ENCODE results near the gene ARID1B. TPM values are rescaled to one million over a fixed set of nuclear protein-coding genes. Genes with fewer than 3 reads are reported as not detected.

The ARID1B gene
- total and polyA plus RNA-seq, 2 of the 13 experiments (the other 11 are each of a cell fraction or from before 2014, with no cell fraction given): 20.1 to 32.6 TPM

DNA sequence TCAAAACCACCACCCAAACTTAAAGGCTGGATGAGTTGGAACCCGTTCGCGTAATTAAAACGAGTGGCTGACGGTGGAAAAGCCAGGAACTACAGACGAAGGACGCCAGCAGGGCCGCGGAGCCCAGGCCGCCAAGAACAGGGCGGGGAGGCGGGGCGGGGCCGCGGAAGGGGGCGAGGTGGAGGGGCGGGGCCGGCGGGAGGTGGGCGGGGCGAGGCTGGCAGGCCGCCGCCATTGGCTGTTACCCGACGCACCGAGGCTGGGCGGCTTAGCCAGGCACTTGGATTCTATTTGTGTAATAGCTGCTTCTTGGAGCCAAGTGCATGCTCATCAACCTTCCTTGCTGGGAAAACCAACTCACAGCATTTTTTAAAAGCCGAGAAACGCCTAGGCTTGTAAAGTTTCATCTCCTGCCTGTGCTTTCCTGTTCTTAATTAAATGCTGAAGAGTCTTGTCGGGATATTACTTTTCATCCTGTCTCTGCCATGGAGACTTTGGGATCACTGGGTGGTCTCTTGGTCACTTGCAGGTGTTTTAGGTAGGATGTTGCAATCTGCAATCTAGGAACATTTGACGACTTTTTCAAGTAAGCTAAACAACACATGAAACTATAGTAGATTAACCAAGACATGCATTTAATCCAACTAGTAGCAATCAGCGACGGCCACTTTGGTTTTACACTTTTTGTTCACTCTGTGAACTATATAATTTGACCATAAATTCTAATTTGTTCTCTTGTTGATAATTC is 245.0 kb downstream of the ARID1B start:
- H3K4me1 ChIP-seq (ENCODE audit: insufficient read depth, low read length): peaks cover 28% of the 10 kb centered on the region
- peak overlapping the region; percentile 89 to 98 (median 92) for H3K4me3 ChIP-seq (replicated peaks in 1 of 3; ENCODE audit: insufficient read depth in 1 of 3, low read depth in 2 of 3, low read length in 3 of 3)
- H3K36me3 ChIP-seq (replicated peaks in 1 of 2; ENCODE audit: control insufficient read depth in 1 of 2, insufficient read depth in 2 of 2, low read length in 2 of 2): no peaks in the 10 kb centered on the region
- FAIRE-seq (peak; percentile 4), ATAC-seq (peak; percentile 84), DNase-seq (ENCODE audit: low spot score) (peak; percentile 71)
- POLR2A ChIA-PET: interaction anchor here (0.6 to 1.8 kb wide), 5 partner anchors 30 to 303 kb away, joined by 3 to 5 read pairs (median 3); partner anchors contain the start of gene ARID1B
- intact Hi-C loops (cut with micrococcal nuclease; ENCODE audit: unreplicated experiment): loop anchor here (2.0 to 5.0 kb wide), 3 partner anchors 70 to 241 kb away; no protein-coding TSS in a partner anchor
- TSS peak; percentile 55 for BruUV-seq (replicated peaks)
- in situ Hi-C loops (cut with HindIII; ENCODE audit: extremely low pct_ligation_motif_present, low pct_unique_long_range_greater_than_20kb): no loop called here
- peak overlapping the region; percentile 98 for H3K27ac ChIP-seq (ENCODE audit: extremely low read length, insufficient read depth, low read length)
- H3K9ac ChIP-seq (ENCODE audit: insufficient read depth, low read depth, low read length): peak overlapping the region; percentile 96
- H3K79me2 ChIP-seq (ENCODE audit: insufficient read depth, low read length): peaks cover 52% of the 10 kb centered on the region
- peak overlapping the region; percentile 91 for H3K4me2 ChIP-seq (ENCODE audit: low read depth, low read length)
- H4K20me1 ChIP-seq (ENCODE audit: insufficient read depth, low read length): no peaks in the 10 kb centered on the region; the same call in 1 of the 2 replicates
- CTCF ChIA-PET (ENCODE audit: low intra/inter-chr PET ratio, low total read pairs): no interaction called here
- no peaks in the 10 kb centered on the region; a peak in 1 of 5 replicates for H3K27me3 ChIP-seq (ENCODE audit: control insufficient read depth in 1 of 2, insufficient read depth in 2 of 2, low read length in 2 of 2)
- H2AFZ ChIP-seq (ENCODE audit: low read length): no peak overlapping the region
- WGBS (ENCODE audit: low lambda C conversion rate): 7% methylated on average over 33 of the region's 33 CpGs
- H3K9me3 ChIP-seq (ENCODE audit: low read length): 0 out of 2 replicates have a peak, but pooled peaks cover 5% of the 10 kb centered on the region
- TF ChIP-seq ZNF556 (CRISPR knock-in tag; IDR thresholded peaks at IDR 0.05; ENCODE audit: borderline replicate concordance) (0 out of 2 replicates have a peak, but pooled peaks have one; percentile 6), DNMT3B (CRISPR knock-in tag; conservative IDR thresholded peaks at IDR 0.05) (0 out of 2 replicates have a peak, but pooled peaks have one; percentile 16), CEBPB (IDR thresholded peaks at IDR 0.05; ENCODE audit: borderline replicate concordance, low read depth, low read length) (peak; percentile 35; the same call in 1 of the 2 replicates), U2AF1 (optimal IDR thresholded peaks at IDR 0.05; ENCODE audit: low read depth, low read length) (peak; percentile 79), POLR2A (IDR thresholded peaks at IDR 0.05; ENCODE audit: insufficient read depth in 1 of 2, low read depth in 2 of 2, low read length in 2 of 2) (peak in 1 of 2 experiments; percentile 68), ASH2L (IDR thresholded peaks at IDR 0.05; ENCODE audit: insufficient read length, low read depth, low read length) (no peak), YY1 (IDR thresholded peaks at IDR 0.05; ENCODE audit: insufficient read depth, insufficient replicate concordance, low read depth, low read length) (peak; percentile 52), POGZ (CRISPR knock-in tag; IDR thresholded peaks at IDR 0.05) (no peak), MTF2 (CRISPR knock-in tag; IDR thresholded peaks at IDR 0.05; ENCODE audit: borderline replicate concordance) (no peak; the same call in 1 of the 2 replicates), HES4 (CRISPR knock-in tag; IDR thresholded peaks at IDR 0.05; ENCODE audit: borderline replicate concordance) (0 out of 2 replicates have a peak, but pooled peaks have one; percentile 9), ZNF33B (CRISPR knock-in tag; IDR thresholded peaks at IDR 0.05) (no peak), ZSCAN30 (CRISPR knock-in tag; IDR thresholded peaks at IDR 0.05) (no peak), MBD4 (IDR thresholded peaks at IDR 0.05; ENCODE audit: borderline replicate concordance, low read length) (no peak), NFYB (CRISPR knock-in tag; IDR thresholded peaks at IDR 0.05) (peak; percentile 64), POLR2AphosphoS5 (IDR thresholded peaks at IDR 0.05; ENCODE audit: low read depth, low read length) (peak; percentile 79), SMAD1 (CRISPR knock-in tag; IDR thresholded peaks at IDR 0.05; ENCODE audit: borderline replicate concordance, low read depth) (no peak), HMG20B (CRISPR knock-in tag; conservative IDR thresholded peaks at IDR 0.05) (0 out of 2 replicates have a peak, but pooled peaks have one; percentile 8), REPIN1 (CRISPR knock-in tag; IDR thresholded peaks at IDR 0.05; ENCODE audit: borderline replicate concordance, low read depth) (0 out of 2 replicates have a peak, but pooled peaks have one; percentile 5)
- TF ChIP-seq, protein P1, sequence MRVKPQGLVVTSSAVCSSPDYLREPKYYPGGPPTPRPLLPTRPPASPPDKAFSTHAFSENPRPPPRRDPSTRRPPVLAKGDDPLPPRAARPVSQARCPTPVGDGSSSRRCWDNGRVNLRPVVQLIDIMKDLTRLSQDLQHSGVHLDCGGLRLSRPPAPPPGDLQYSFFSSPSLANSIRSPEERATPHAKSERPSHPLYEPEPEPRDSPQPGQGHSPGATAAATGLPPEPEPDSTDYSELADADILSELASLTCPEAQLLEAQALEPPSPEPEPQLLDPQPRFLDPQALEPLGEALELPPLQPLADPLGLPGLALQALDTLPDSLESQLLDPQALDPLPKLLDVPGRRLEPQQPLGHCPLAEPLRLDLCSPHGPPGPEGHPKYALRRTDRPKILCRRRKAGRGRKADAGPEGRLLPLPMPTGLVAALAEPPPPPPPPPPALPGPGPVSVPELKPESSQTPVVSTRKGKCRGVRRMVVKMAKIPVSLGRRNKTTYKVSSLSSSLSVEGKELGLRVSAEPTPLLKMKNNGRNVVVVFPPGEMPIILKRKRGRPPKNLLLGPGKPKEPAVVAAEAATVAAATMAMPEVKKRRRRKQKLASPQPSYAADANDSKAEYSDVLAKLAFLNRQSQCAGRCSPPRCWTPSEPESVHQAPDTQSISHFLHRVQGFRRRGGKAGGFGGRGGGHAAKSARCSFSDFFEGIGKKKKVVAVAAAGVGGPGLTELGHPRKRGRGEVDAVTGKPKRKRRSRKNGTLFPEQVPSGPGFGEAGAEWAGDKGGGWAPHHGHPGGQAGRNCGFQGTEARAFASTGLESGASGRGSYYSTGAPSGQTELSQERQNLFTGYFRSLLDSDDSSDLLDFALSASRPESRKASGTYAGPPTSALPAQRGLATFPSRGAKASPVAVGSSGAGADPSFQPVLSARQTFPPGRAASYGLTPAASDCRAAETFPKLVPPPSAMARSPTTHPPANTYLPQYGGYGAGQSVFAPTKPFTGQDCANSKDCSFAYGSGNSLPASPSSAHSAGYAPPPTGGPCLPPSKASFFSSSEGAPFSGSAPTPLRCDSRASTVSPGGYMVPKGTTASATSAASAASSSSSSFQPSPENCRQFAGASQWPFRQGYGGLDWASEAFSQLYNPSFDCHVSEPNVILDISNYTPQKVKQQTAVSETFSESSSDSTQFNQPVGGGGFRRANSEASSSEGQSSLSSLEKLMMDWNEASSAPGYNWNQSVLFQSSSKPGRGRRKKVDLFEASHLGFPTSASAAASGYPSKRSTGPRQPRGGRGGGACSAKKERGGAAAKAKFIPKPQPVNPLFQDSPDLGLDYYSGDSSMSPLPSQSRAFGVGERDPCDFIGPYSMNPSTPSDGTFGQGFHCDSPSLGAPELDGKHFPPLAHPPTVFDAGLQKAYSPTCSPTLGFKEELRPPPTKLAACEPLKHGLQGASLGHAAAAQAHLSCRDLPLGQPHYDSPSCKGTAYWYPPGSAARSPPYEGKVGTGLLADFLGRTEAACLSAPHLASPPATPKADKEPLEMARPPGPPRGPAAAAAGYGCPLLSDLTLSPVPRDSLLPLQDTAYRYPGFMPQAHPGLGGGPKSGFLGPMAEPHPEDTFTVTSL (CRISPR knock-in tag; IDR thresholded peaks at IDR 0.05; ENCODE audit: borderline replicate concordance): peak; percentile 42; the same call in 1 of the 2 replicates
